Measurements from ENCODE around the gene ANKRD10. TPM values are rescaled to one million over a fixed set of nuclear protein-coding genes. Genes with fewer than 3 reads are reported as not detected.

The ANKRD10 gene
- total and polyA plus RNA-seq, 10 of the 15 experiments (the other 5 are each of a cell fraction or from before 2014, with no cell fraction given): 47.1 to 199 (median 97.2) TPM

GRCh38 chr13:110887597-110888333 is 27.1 kb downstream of the ANKRD10 start:
- Histone ChIP-seq H3K36me3 (ENCODE audit: control insufficient read depth in 2 of 2, insufficient read depth in 2 of 2, low read length in 1 of 2) (peaks cover 0 to 2% of the 10 kb centered on the region in 2 experiments; a peak in 2 of 4 replicates), H3K9me3 (replicated peaks; ENCODE audit: control insufficient read depth, insufficient read depth, low read length) (no peaks in the 10 kb centered on the region), H2AFZ (ENCODE audit: control insufficient read depth, low read depth, low read length) (no peak overlapping the region), H3K27me3 (replicated peaks in 1 of 2; ENCODE audit: control insufficient read depth in 2 of 2, insufficient read depth in 2 of 2, low read length in 1 of 2) (no peaks in the 10 kb centered on the region), H3K4me1 (ENCODE audit: control insufficient read depth, insufficient read depth, low read length) (no peaks in the 10 kb centered on the region), H3K4me2 (ENCODE audit: control insufficient read depth, insufficient read depth) (no peak overlapping the region), H3K9ac (ENCODE audit: control insufficient read depth, insufficient read depth, low read length) (no peak overlapping the region), H4K20me1 (ENCODE audit: control insufficient read depth, insufficient read depth) (no peaks in the 10 kb centered on the region), H3K79me2 (ENCODE audit: control insufficient read depth, insufficient read depth, low read length) (no peaks in the 10 kb centered on the region), H3K27ac (ENCODE audit: control insufficient read depth, insufficient read depth) (no peak overlapping the region), H3K4me3 (no peak overlapping the region)
- ChIA-PET POLR2A (no interaction called here), RAD21 (ENCODE audit: unreplicated experiment) (no interaction called here), CTCF (no interaction called here), SMC1A (ENCODE audit: uncharacterized antibody, unreplicated experiment) (no interaction called here)
- TF ChIP-seq JUND (IDR thresholded peaks at IDR 0.05; ENCODE audit: low read depth, low read length): no peak
- no peak for TF ChIP-seq PBX3 (IDR thresholded peaks at IDR 0.05; ENCODE audit: insufficient replicate concordance, low read depth, low read length)
- TF ChIP-seq, protein P1, sequence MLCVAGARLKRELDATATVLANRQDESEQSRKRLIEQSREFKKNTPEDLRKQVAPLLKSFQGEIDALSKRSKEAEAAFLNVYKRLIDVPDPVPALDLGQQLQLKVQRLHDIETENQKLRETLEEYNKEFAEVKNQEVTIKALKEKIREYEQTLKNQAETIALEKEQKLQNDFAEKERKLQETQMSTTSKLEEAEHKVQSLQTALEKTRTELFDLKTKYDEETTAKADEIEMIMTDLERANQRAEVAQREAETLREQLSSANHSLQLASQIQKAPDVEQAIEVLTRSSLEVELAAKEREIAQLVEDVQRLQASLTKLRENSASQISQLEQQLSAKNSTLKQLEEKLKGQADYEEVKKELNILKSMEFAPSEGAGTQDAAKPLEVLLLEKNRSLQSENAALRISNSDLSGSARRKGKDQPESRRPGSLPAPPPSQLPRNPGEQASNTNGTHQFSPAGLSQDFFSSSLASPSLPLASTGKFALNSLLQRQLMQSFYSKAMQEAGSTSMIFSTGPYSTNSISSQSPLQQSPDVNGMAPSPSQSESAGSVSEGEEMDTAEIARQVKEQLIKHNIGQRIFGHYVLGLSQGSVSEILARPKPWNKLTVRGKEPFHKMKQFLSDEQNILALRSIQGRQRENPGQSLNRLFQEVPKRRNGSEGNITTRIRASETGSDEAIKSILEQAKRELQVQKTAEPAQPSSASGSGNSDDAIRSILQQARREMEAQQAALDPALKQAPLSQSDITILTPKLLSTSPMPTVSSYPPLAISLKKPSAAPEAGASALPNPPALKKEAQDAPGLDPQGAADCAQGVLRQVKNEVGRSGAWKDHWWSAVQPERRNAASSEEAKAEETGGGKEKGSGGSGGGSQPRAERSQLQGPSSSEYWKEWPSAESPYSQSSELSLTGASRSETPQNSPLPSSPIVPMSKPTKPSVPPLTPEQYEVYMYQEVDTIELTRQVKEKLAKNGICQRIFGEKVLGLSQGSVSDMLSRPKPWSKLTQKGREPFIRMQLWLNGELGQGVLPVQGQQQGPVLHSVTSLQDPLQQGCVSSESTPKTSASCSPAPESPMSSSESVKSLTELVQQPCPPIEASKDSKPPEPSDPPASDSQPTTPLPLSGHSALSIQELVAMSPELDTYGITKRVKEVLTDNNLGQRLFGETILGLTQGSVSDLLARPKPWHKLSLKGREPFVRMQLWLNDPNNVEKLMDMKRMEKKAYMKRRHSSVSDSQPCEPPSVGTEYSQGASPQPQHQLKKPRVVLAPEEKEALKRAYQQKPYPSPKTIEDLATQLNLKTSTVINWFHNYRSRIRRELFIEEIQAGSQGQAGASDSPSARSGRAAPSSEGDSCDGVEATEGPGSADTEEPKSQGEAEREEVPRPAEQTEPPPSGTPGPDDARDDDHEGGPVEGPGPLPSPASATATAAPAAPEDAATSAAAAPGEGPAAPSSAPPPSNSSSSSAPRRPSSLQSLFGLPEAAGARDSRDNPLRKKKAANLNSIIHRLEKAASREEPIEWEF (IDR thresholded peaks at IDR 0.05; ENCODE audit: insufficient replicate concordance, low read depth, low read length): no peak
- no peak for TF ChIP-seq TCF12 (IDR thresholded peaks at IDR 0.05; ENCODE audit: low read depth, low read length)
- TF ChIP-seq TBL1XR1 (IDR thresholded peaks at IDR 0.05; ENCODE audit: low read depth, low read length): no peak
- 0 out of 3 replicates have a peak, but pooled peaks have one; percentile 6 for TF ChIP-seq POU2F2 (IDR thresholded peaks at IDR 0.05; ENCODE audit: borderline replicate concordance, low read depth, low read length)
- TF ChIP-seq POLR2A (IDR thresholded peaks at IDR 0.05; ENCODE audit: low read depth, low read length): peak; percentile 51; the same call in 1 of the 2 replicates
- FAIRE-seq: no peak
- peak; percentile 43 for ATAC-seq
- 98% methylated on average over 9 of the region's 9 CpGs for WGBS (ENCODE audit: insufficient coverage, insufficient replicate concordance, low lambda C conversion rate, missing lambda C conversion rate)
- BruUV-seq (replicated peaks): no TSS peak
- intact Hi-C loops (cut with micrococcal nuclease; ENCODE audit: unreplicated experiment) (no loop called here), in situ Hi-C loops (cut with MboI) (no loop called here)
- DNase-seq (ENCODE audit: low read depth, low spot score): no peak
